HepG2 (cell line): Measurements from ENCODE around the gene EEPD1. TPM values are rescaled to one million over a fixed set of nuclear protein-coding genes. Genes with fewer than 3 reads are reported as not detected.

ENCODE experiments used
- ATAC-seq: fragments of 200-7000 bp; cut with Tn5 transposase; 3 replicates; pipeline ENCODE4 v1.9.1; 2020; ENCODE audit warnings: mild to moderate bottlenecking, moderate library complexity
- BruUV-seq: library from RNA; stranded (reverse); fragments of 400-500 nt; replicated peaks from 2 replicates; lab custom pipeline; 2021; lab: Mats Ljungman, UMichigan
- CTCF ChIA-PET: fragments of 300-600 bp; formaldehyde crosslinking; extraction: SDS; loops from one replicate; lab custom pipeline; 2021; ENCODE audit warnings: low total read pairs, inconsistent platforms, low intra/inter-chr PET ratio; lab: Yijun Ruan, JAX
- POLR2A ChIA-PET: fragments of 350-600 bp; sonication (Branson Sonifier 250); formaldehyde crosslinking; loops from one replicate; lab custom pipeline; 2020; ENCODE audit warnings: antibody characterized with exemption, inconsistent platforms; lab: Yijun Ruan, JAX
- DNase-seq: peaks from one replicate; pipeline ENCODE4 v3.0.0-alpha.2; 2015; ENCODE audit warnings: low spot score
- FAIRE-seq: peaks from 3 replicates; lab custom pipeline; 2011; peaks lifted over from hg19 to GRCh38; lab: Jason Lieb, UNC
- H2AFZ ChIP-seq: one replicate; pipeline ENCODE4 v1.6.1; 2011; ENCODE audit warnings: low read length, inconsistent platforms
- H3K27ac ChIP-seq: fragments of 300-600 bp; 3 replicates; pipeline ENCODE4 v1.8.0; 2011; ENCODE audit warnings: mixed run types, mild to moderate bottlenecking, mixed read lengths, low read length, inconsistent platforms; ENCODE audit not compliant: insufficient read depth; ENCODE audit errors: extremely low read length
- H3K27me3 ChIP-seq, 2 experiments: fragments of 200-600 bp in 1 of 2; 2 replicates in 1 of 2; 3 replicates in 1 of 2; pipeline versions ENCODE4 v1.6.0 to v1.8.0; 2011; ENCODE audit warnings: low read length in 2 of 2, mild to moderate bottlenecking in 2 of 2, moderate library complexity in 2 of 2, inconsistent platforms in 1 of 2; ENCODE audit not compliant: insufficient read depth in 2 of 2, control insufficient read depth in 1 of 2
- H3K36me3 ChIP-seq, 2 experiments: fragments of 200-600 bp in 1 of 2; replicated peaks in 1 of 2; 2 replicates in 1 of 2; 3 replicates in 1 of 2; pipeline versions ENCODE4 v1.5.1 to v1.8.0; 2011; ENCODE audit warnings: low read length in 2 of 2, inconsistent platforms in 1 of 2; ENCODE audit not compliant: insufficient read depth in 2 of 2, control insufficient read depth in 1 of 2
- H3K4me1 ChIP-seq: 2 replicates; pipeline ENCODE4 v1.5.1; 2012; ENCODE audit warnings: low read length, inconsistent platforms; ENCODE audit not compliant: insufficient read depth
- H3K4me2 ChIP-seq: 2 replicates; pipeline ENCODE4 v1.6.0; 2011; ENCODE audit warnings: low read depth, low read length, inconsistent platforms
- H3K4me3 ChIP-seq, 3 experiments: fragments of 200-600 bp in 1 of 3; sonication (generic), shearing (Covaris generic) in 1 of 3; replicated peaks in 1 of 3; 2 replicates each; pipeline ENCODE4 v1.5.1; 2011 to 2016; ENCODE audit warnings: low read length in 3 of 3, inconsistent platforms in 2 of 3, low read depth in 2 of 3, mild to moderate bottlenecking in 2 of 3, control low read depth in 1 of 3, mixed read lengths in 1 of 3; ENCODE audit not compliant: insufficient read depth in 1 of 3
- H3K79me2 ChIP-seq: one replicate; pipeline ENCODE4 v1.6.1; 2011; ENCODE audit warnings: low read length, inconsistent platforms; ENCODE audit not compliant: insufficient read depth
- H3K9ac ChIP-seq: 2 replicates; pipeline ENCODE4 v1.6.0; 2011; ENCODE audit warnings: mild to moderate bottlenecking, low read depth, low read length, inconsistent platforms; ENCODE audit not compliant: insufficient read depth
- H3K9me3 ChIP-seq: 2 replicates; pipeline ENCODE4 v1.5.1; 2012; ENCODE audit warnings: mild to moderate bottlenecking, low read length
- H4K20me1 ChIP-seq: 2 replicates; pipeline ENCODE4 v1.6.0; 2011; ENCODE audit warnings: inconsistent platforms, mild to moderate bottlenecking, low read length, moderate library complexity; ENCODE audit not compliant: insufficient read depth
- ARID5B ChIP-seq: IDR thresholded peaks from 2 replicates; pipeline ENCODE4 v1.4.0; 2020; ENCODE audit warnings: mild to moderate bottlenecking, missing genetic modification reagents
- IRF2 ChIP-seq: IDR thresholded peaks from 2 replicates; pipeline ENCODE4 v1.6.1; 2018; ENCODE audit warnings: missing genetic modification reagents, missing compliant biosample characterization
- ZBTB4 ChIP-seq: sonication (generic); formaldehyde crosslinking; IDR thresholded peaks from 2 replicates; pipeline ENCODE4 v1.4.0; 2020; ENCODE audit warnings: missing genetic modification reagents, mild to moderate bottlenecking, borderline replicate concordance
- ZNF331 ChIP-seq: sonication (generic); formaldehyde crosslinking; IDR thresholded peaks from 2 replicates; pipeline ENCODE4 v1.4.0; 2020; ENCODE audit warnings: missing genetic modification reagents
- ZNF614 ChIP-seq: IDR thresholded peaks from 2 replicates; pipeline ENCODE4 v1.6.1; 2018; ENCODE audit warnings: missing biosample characterization, missing genetic modification reagents, inconsistent platforms, borderline replicate concordance
- WGBS: methylation state at CpG from one replicate; pipeline ENCODE4 v1.1.6; 2017; ENCODE audit warnings: low lambda C conversion rate; 5-methylcytosine and 5-hydroxymethylcytosine counted together
- in situ Hi-C: cut with HindIII; loops from 2 replicates; pipeline ENCODE4 v1.10.0; 2017; ENCODE audit warnings: low pct_unique_long_range_greater_than_20kb; ENCODE audit not compliant: extremely low pct_ligation_motif_present
- intact Hi-C: fragments of 100-400 bp; cut with micrococcal nuclease; formaldehyde crosslinking; loops from one replicate; pipeline ENCODE4 v1.10.0; 2022; ENCODE audit not compliant: unreplicated experiment
- polyA plus RNA-seq, 8 experiments: library from polyadenylated mRNA; depleted of rRNA in 3 of 8; stranded (reverse) in 7 of 8; unstranded in 1 of 8; fragments of >200 nt; fragmentation: Illumina TruSeq in 4 of 8; extraction: Trizol in 4 of 8; gene quantifications; 2 replicates each; pipeline versions ENCODE4 v1.2.1 to v1.2.3, GENCODE V29; 2011 to 2016; ENCODE audit warnings: low read depth in 4 of 8, missing spikeins in 1 of 8, mixed read lengths in 1 of 8; ENCODE audit not compliant: insufficient read depth in 1 of 8
- total RNA-seq, 5 experiments: library from RNA; depleted of rRNA; stranded (reverse); fragments of >200 nt; fragmentation: Illumina TruSeq; extraction: Trizol; gene quantifications; 2 replicates each; pipeline ENCODE4 v1.2.3, GENCODE V29; 2016; ENCODE audit warnings: low read depth in 1 of 5

Gene EEPD1
- total and polyA plus RNA-seq, 2 of the 13 experiments (the other 11 are each of a cell fraction or from before 2014, with no cell fraction given) = 10.1 to 16.4 TPM

- TF ChIP-seq ARID5B (CRISPR knock-in tag) = peak; percentile 46; the same call in 1 of the 2 replicates
Measured at GRCh38 chr7:36106972-36107908, 45.8 kb upstream of the EEPD1 start (continued).

- Histone ChIP-seq H2AFZ (no peak overlapping the region), H3K4me3 (no peak overlapping the region), H3K4me2 (no peak overlapping the region), H3K79me2 (no peaks in the 10 kb centered on the region), H3K4me1 (peaks cover 20% of the 10 kb centered on the region), H3K9ac (no peak overlapping the region), H3K27me3 (peaks cover 0 to 15% of the 10 kb centered on the region in 2 experiments; a peak in 1 of 5 replicates), H3K27ac (no peak overlapping the region), H3K9me3 (no peaks in the 10 kb centered on the region), H3K36me3 (no peaks in the 10 kb centered on the region), H4K20me1 (no peaks in the 10 kb centered on the region)
- 43% methylated on average over 3 of the region's 4 CpGs for WGBS
- in situ Hi-C loops = no loop called here
- ChIA-PET CTCF (no interaction called here), POLR2A (no interaction called here)
- peak; percentile 98 for TF ChIP-seq ZNF331 (CRISPR knock-in tag)
- no peak for TF ChIP-seq ZNF614 (CRISPR knock-in tag)
- TF ChIP-seq ZBTB4 (CRISPR knock-in tag) = no peak
- TF ChIP-seq IRF2 = no peak
- no peak for FAIRE-seq
- intact Hi-C loops = no loop called here
- DNase-seq = no peak
- ATAC-seq = peak; percentile 47
- no TSS peak for BruUV-seq
Measured at GRCh38 chr7:36107926-36108631, 45.0 kb upstream of the EEPD1 start.
